Neuronal stem cell (in vitro differentiated cells): ENCODE measurements around the gene RPL18.

ENCODE experiments used
- DNase-seq: peaks from one replicate; pipeline ENCODE4 v3.0.0-alpha.2; 2013; ENCODE audit warnings: low spot score
- H2AFZ ChIP-seq: one replicate; pipeline ENCODE4 v1.6.1; 2013; ENCODE audit warnings: mild to moderate bottlenecking, low read length, inconsistent platforms
- H2AK5ac ChIP-seq: 2 replicates; pipeline ENCODE4 v1.6.1; 2013; ENCODE audit warnings: low read depth, mild to moderate bottlenecking, inconsistent platforms, low read length, moderate library complexity, mixed read lengths
- H2BK120ac ChIP-seq: 2 replicates; pipeline ENCODE4 v1.6.1; 2013; ENCODE audit warnings: low read depth, mild to moderate bottlenecking, inconsistent platforms, low read length, moderate library complexity, mixed read lengths
- H2BK12ac ChIP-seq: one replicate; pipeline ENCODE4 v1.6.1; 2013; ENCODE audit warnings: low read length, inconsistent platforms
- H2BK15ac ChIP-seq: 2 replicates; pipeline ENCODE4 v1.6.1; 2013; ENCODE audit warnings: mild to moderate bottlenecking, low read length, inconsistent platforms, mixed read lengths
- H2BK5ac ChIP-seq: one replicate; pipeline ENCODE4 v1.6.1; 2013; ENCODE audit warnings: inconsistent platforms, mild to moderate bottlenecking, low read length, moderate library complexity
- H3K14ac ChIP-seq: one replicate; pipeline ENCODE4 v1.6.1; 2013; ENCODE audit warnings: low read length, inconsistent platforms
- H3K18ac ChIP-seq: 2 replicates; pipeline ENCODE4 v1.6.1; 2013; ENCODE audit warnings: low read length, inconsistent platforms
- H3K23ac ChIP-seq: 2 replicates; pipeline ENCODE4 v1.6.1; 2013; ENCODE audit warnings: low read depth, mild to moderate bottlenecking, mixed read lengths, low read length, inconsistent platforms; ENCODE audit not compliant: poor library complexity
- H3K27ac ChIP-seq: replicated peaks from 3 replicates; pipeline ENCODE4 v1.5.1; 2013; ENCODE audit warnings: low read length, inconsistent platforms
- H3K27me3 ChIP-seq, 3 experiments: 2 replicates each; pipeline ENCODE4 v1.6.1; 2013; ENCODE audit warnings: low read length in 3 of 3, mild to moderate bottlenecking in 2 of 3, inconsistent platforms in 1 of 3, low read depth in 1 of 3, mixed read lengths in 1 of 3, moderate library complexity in 1 of 3; ENCODE audit not compliant: control insufficient read depth in 3 of 3, insufficient read depth in 3 of 3
- H3K36me3 ChIP-seq, 2 donors: replicated peaks in 1 of 2; 2 replicates each; pipeline ENCODE4 v1.6.1; 2013; ENCODE audit warnings: low read length in 2 of 2; ENCODE audit not compliant: control insufficient read depth in 2 of 2, insufficient read depth in 2 of 2
- H3K4ac ChIP-seq: 2 replicates; pipeline ENCODE4 v1.6.1; 2013; ENCODE audit warnings: inconsistent platforms, mild to moderate bottlenecking, low read length, moderate library complexity
- H3K4me1 ChIP-seq, 2 donors: 1 replicate in 1 of 2; 2 replicates in 1 of 2; pipeline ENCODE4 v1.6.1; 2013; ENCODE audit warnings: low read length in 2 of 2, low read depth in 1 of 2; ENCODE audit not compliant: control insufficient read depth in 2 of 2, insufficient read depth in 1 of 2
- H3K4me2 ChIP-seq: one replicate; pipeline ENCODE4 v1.6.1; 2013; ENCODE audit warnings: mild to moderate bottlenecking, low read length, inconsistent platforms; ENCODE audit not compliant: insufficient read depth, poor library complexity, severe bottlenecking
- H3K4me3 ChIP-seq, 2 donors: 2 replicates each; pipeline ENCODE4 v1.5.1; 2013; ENCODE audit warnings: low read length in 2 of 2, mild to moderate bottlenecking in 2 of 2, inconsistent platforms in 1 of 2, moderate library complexity in 1 of 2
- H3K79me1 ChIP-seq: one replicate; pipeline ENCODE4 v1.6.1; 2013; ENCODE audit warnings: low read depth, mild to moderate bottlenecking, inconsistent platforms, low read length, moderate library complexity
- H3K9ac ChIP-seq: one replicate; pipeline ENCODE4 v1.6.1; 2013; ENCODE audit warnings: mild to moderate bottlenecking, low read depth, low read length, inconsistent platforms; ENCODE audit not compliant: poor library complexity
- H3K9me3 ChIP-seq, 2 donors: replicated peaks in 1 of 2; 2 replicates each; pipeline versions ENCODE3 to v1.6.1; 2013; ENCODE audit warnings: low read length in 2 of 2, mild to moderate bottlenecking in 2 of 2, inconsistent platforms in 1 of 2, low read depth in 1 of 2, mixed read lengths in 1 of 2, moderate library complexity in 1 of 2; ENCODE audit not compliant: control insufficient read depth in 2 of 2, insufficient read depth in 1 of 2
- H4K8ac ChIP-seq: one replicate; pipeline ENCODE4 v1.6.1; 2013; ENCODE audit warnings: low read depth, mild to moderate bottlenecking, inconsistent platforms, low read length, moderate library complexity
- H4K91ac ChIP-seq: one replicate; pipeline ENCODE4 v1.6.1; 2013; ENCODE audit warnings: low read length, low read depth, mild to moderate bottlenecking, inconsistent platforms; ENCODE audit not compliant: poor library complexity
- WGBS, 2 donors: extraction: QIAGEN DNeasy Blood & Tissue Kit; methylation state at CpG; one replicate each; pipeline ENCODE4 v1.1.7; 2013; ENCODE audit warnings: missing lambda C conversion rate in 2 of 2, mixed read lengths in 1 of 2; ENCODE audit not compliant: insufficient read length in 2 of 2, insufficient replicate concordance in 1 of 2; ENCODE audit errors: extremely low coverage in 2 of 2; 5-methylcytosine and 5-hydroxymethylcytosine counted together

Gene RPL18

GRCh38 chr19:48588670-48589401 is 30.1 kb downstream of the RPL18 start:
- H3K27me3 ChIP-seq, result peaks cover 0 to 20% (median 0%) of the 10 kb centered on the region in 3 experiments
- no peak overlapping the region for H3K9ac ChIP-seq
- H4K91ac ChIP-seq, result no peak overlapping the region
- peak overlapping the region; percentile 92 for H3K18ac ChIP-seq
- peak overlapping the region; percentile 54 for H3K4me2 ChIP-seq
- WGBS, 2 donors, result no CpG with 5 or more reads among the region's 36 CpGs
- H2BK12ac ChIP-seq, result no peak overlapping the region
- H3K4me3 ChIP-seq, result peak overlapping the region; percentile 12 to 30
- no peaks in the 10 kb centered on the region for H3K9me3 ChIP-seq
- H3K27ac ChIP-seq, result no peak overlapping the region
- peak overlapping the region; percentile 2 for H2BK5ac ChIP-seq
- H3K14ac ChIP-seq, result no peak overlapping the region
- H3K79me1 ChIP-seq, result peaks cover 4% of the 10 kb centered on the region
- H3K23ac ChIP-seq, result peak overlapping the region; percentile 89
- DNase-seq, result peak; percentile 78
- no peaks in the 10 kb centered on the region for H3K36me3 ChIP-seq
- peak overlapping the region; percentile 58 for H2BK15ac ChIP-seq
- H2BK120ac ChIP-seq, result no peak overlapping the region
- H4K8ac ChIP-seq, result no peak overlapping the region
- no peak overlapping the region for H3K4ac ChIP-seq
- H2AK5ac ChIP-seq, result no peak overlapping the region
- H3K4me1 ChIP-seq, result peaks cover 3 to 8% of the 10 kb centered on the region in 2 donors
- peak overlapping the region; percentile 82 for H2AFZ ChIP-seq

- WGBS, 2 donors, result no CpG with 5 or more reads among the region's 3 CpGs
Observed at GRCh38 chr19:48587387-48587786, 31.6 kb downstream of the RPL18 start.

GRCh38 chr19:48582168-48582567 is 36.8 kb downstream of the RPL18 start:
- Histone ChIP-seq H3K9ac (no peak overlapping the region), H4K8ac (no peak overlapping the region), H2AK5ac (no peak overlapping the region), H4K91ac (no peak overlapping the region), H3K18ac (no peak overlapping the region), H3K4ac (no peak overlapping the region), H2BK5ac (no peak overlapping the region), H3K4me1 (peaks cover 3 to 4% of the 10 kb centered on the region in 2 donors), H3K36me3 (no peaks in the 10 kb centered on the region), H3K9me3 (no peaks in the 10 kb centered on the region), H2BK15ac (no peak overlapping the region), H3K23ac (no peak overlapping the region), H3K27ac (no peak overlapping the region), H3K27me3 (peaks cover 0 to 11% (median 0%) of the 10 kb centered on the region in 3 experiments), H3K4me2 (no peak overlapping the region), H3K4me3 (no peak overlapping the region), H3K14ac (no peak overlapping the region), H2BK12ac (no peak overlapping the region), H2BK120ac (no peak overlapping the region), H2AFZ (no peak overlapping the region), H3K79me1 (no peaks in the 10 kb centered on the region)
- WGBS, 2 donors, result no CpG with 5 or more reads among the region's 2 CpGs
- DNase-seq, result no peak

More at GRCh38 chr19:48587387-48587786, 31.6 kb downstream of the RPL18 start:
- Histone ChIP-seq H3K27ac (no peak overlapping the region), H3K4me1 (peaks cover 3 to 9% of the 10 kb centered on the region in 2 donors), H2BK5ac (no peak overlapping the region), H3K27me3 (peaks cover 0 to 20% (median 0%) of the 10 kb centered on the region in 3 experiments), H2AFZ (no peak overlapping the region), H3K4me2 (no peak overlapping the region), H2BK120ac (no peak overlapping the region), H3K18ac (peak overlapping the region; percentile 76), H3K9ac (no peak overlapping the region), H4K91ac (no peak overlapping the region), H2BK12ac (peak overlapping the region; percentile 7), H4K8ac (no peak overlapping the region), H3K9me3 (no peaks in the 10 kb centered on the region), H3K14ac (no peak overlapping the region), H2BK15ac (no peak overlapping the region), H3K4ac (no peak overlapping the region), H3K23ac (no peak overlapping the region), H3K36me3 (no peaks in the 10 kb centered on the region), H2AK5ac (no peak overlapping the region), H3K79me1 (peaks cover 2% of the 10 kb centered on the region), H3K4me3 (no peak overlapping the region)
- no peak for DNase-seq

- H3K9ac ChIP-seq, result no peak overlapping the region
- no peak overlapping the region for H3K14ac ChIP-seq
- no peaks in the 10 kb centered on the region for H3K36me3 ChIP-seq
- no peak for DNase-seq
- no peak overlapping the region for H2BK12ac ChIP-seq
- no peak overlapping the region for H2BK15ac ChIP-seq
- WGBS, 2 donors, result no CpG with 5 or more reads among the region's 3 CpGs
- H3K18ac ChIP-seq, result no peak overlapping the region
- H3K4ac ChIP-seq, result no peak overlapping the region
- no peak overlapping the region for H4K91ac ChIP-seq
- H3K23ac ChIP-seq, result no peak overlapping the region
- peaks cover 0 to 4% (median 0%) of the 10 kb centered on the region in 3 experiments for H3K27me3 ChIP-seq
- no peak overlapping the region for H2BK120ac ChIP-seq
- H4K8ac ChIP-seq, result no peak overlapping the region
- H2AK5ac ChIP-seq, result no peak overlapping the region
- H2AFZ ChIP-seq, result no peak overlapping the region
- H3K4me3 ChIP-seq, result no peak overlapping the region
- no peaks in the 10 kb centered on the region for H3K79me1 ChIP-seq
- no peaks in the 10 kb centered on the region for H3K9me3 ChIP-seq
- no peak overlapping the region for H3K27ac ChIP-seq
- no peak overlapping the region for H2BK5ac ChIP-seq
- peaks cover under 1 to 1% of the 10 kb centered on the region in 2 donors for H3K4me1 ChIP-seq
- H3K4me2 ChIP-seq, result no peak overlapping the region
Observed at GRCh38 chr19:48578891-48579290, 40.1 kb downstream of the RPL18 start.
